Left renal cortex interstitium (tissue), 4 donors: ENCODE data around the gene TMEM63B. TPM values are rescaled to one million over a fixed set of nuclear protein-coding genes. Genes with fewer than 3 reads are reported as not detected.
"Not testable (repeated sequence)": the region's sequence is repeated elsewhere in the genome, so short reads cannot be mapped to it uniquely, and the experiment has no call there.

Source experiments
- DNase-seq, 4 donors: peaks; one replicate each; pipeline ENCODE4 v3.0.0-alpha.2; 2013; ENCODE audit warnings: low read depth in 4 of 4, low spot score in 2 of 4, missing footprints in 1 of 4
- polyA plus RNA-seq, 4 donors: library from polyadenylated mRNA; unstranded; fragments of 120-200 nt; gene quantifications; one replicate each; pipeline ENCODE4 v1.2.1, GENCODE V29; 2013; ENCODE audit not compliant: insufficient read length in 4 of 4

Gene TMEM63B
- polyA plus RNA-seq, 4 donors = 28.7 to 42.4 (median 33.0) TPM

- DNase-seq = no peak
These were observed 58.7 kb downstream of the TMEM63B start for GRCh38 chr6:44185953-44186634.

GRCh38 chr6:44186635-44187025 lies 59.3 kb downstream of the TMEM63B start:
- DNase-seq = no peak

GRCh38 chr6:44188819-44189218 lies 61.5 kb downstream of the TMEM63B start:
- DNase-seq = no peak

- no peak for DNase-seq
These were observed 61.9 kb downstream of the TMEM63B start for GRCh38 chr6:44189257-44189656.

GRCh38 chr6:44190715-44191114 lies 63.4 kb downstream of the TMEM63B start:
- DNase-seq = no peak

GRCh38 chr6:44192428-44193041 lies 65.2 kb downstream of the TMEM63B start:
- DNase-seq = no peak

- DNase-seq = no peak
These were observed 66.1 kb downstream of the TMEM63B start for GRCh38 chr6:44193307-44193910.

GRCh38 chr6:44194326-44194725 lies 67.0 kb downstream of the TMEM63B start:
- no peak for DNase-seq

- DNase-seq = not testable (repeated sequence)
These were observed 69.0 kb downstream of the TMEM63B start for GRCh38 chr6:44196351-44196750.

GRCh38 chr6:44198684-44199083 lies 71.3 kb downstream of the TMEM63B start:
- DNase-seq = no peak

GRCh38 chr6:44199883-44200282 lies 72.5 kb downstream of the TMEM63B start:
- DNase-seq = no peak

GRCh38 chr6:44201200-44201599 lies 73.8 kb downstream of the TMEM63B start:
- DNase-seq = no peak

GRCh38 chr6:44201638-44202303 lies 74.4 kb downstream of the TMEM63B start:
- no peak for DNase-seq

- DNase-seq = no peak
These were observed 75.1 kb downstream of the TMEM63B start for GRCh38 chr6:44202332-44202971.

GRCh38 chr6:44202972-44203750 lies 75.8 kb downstream of the TMEM63B start:
- no peak for DNase-seq

GRCh38 chr6:44203955-44204354 lies 76.6 kb downstream of the TMEM63B start:
- no peak for DNase-seq
